MCF 10A (cell line): Measurements from ENCODE around the gene KCNAB2. TPM values are rescaled to one million over a fixed set of nuclear protein-coding genes. Genes with fewer than 3 reads are reported as not detected.

Experiments used
- BruUV-seq: library from RNA; stranded (reverse); fragments of 400-500 nt; replicated peaks from 2 replicates; lab custom pipeline; 2021; lab: Mats Ljungman, UMichigan
- CTCF ChIA-PET: fragments of 300-600 bp; sonication (Branson Sonifier 250); formaldehyde crosslinking; extraction: SDS; loops from one replicate; lab custom pipeline; 2021; ENCODE audit warnings: antibody characterized with exemption, inconsistent platforms; lab: Yijun Ruan, JAX
- POLR2A ChIA-PET: fragments of 300-600, 350-650 bp; sonication (Branson Sonifier 250); formaldehyde crosslinking; extraction: SDS; loops from one replicate; lab custom pipeline; 2020; ENCODE audit warnings: antibody characterized with exemption, inconsistent platforms; lab: Yijun Ruan, JAX
- DNase-seq: peaks from one replicate; pipeline ENCODE4 v3.0.0-alpha.2; 2018; ENCODE audit not compliant: unreplicated experiment
- H3K27ac Mint-ChIP-seq: one replicate; pipeline ENCODE4 v1.8.0; 2022; ENCODE audit warnings: mild to moderate bottlenecking, low read depth, mixed read lengths; ENCODE audit not compliant: unreplicated experiment
- H3K27me3 Mint-ChIP-seq: one replicate; pipeline ENCODE4 v1.8.0; 2022; ENCODE audit warnings: mixed read lengths; ENCODE audit not compliant: insufficient read depth, unreplicated experiment
- H3K36me3 Mint-ChIP-seq: one replicate; pipeline ENCODE4 v1.8.0; 2022; ENCODE audit warnings: mild to moderate bottlenecking, moderate library complexity, mixed read lengths; ENCODE audit not compliant: insufficient read depth, unreplicated experiment
- H3K4me1 Mint-ChIP-seq: one replicate; pipeline ENCODE4 v1.8.0; 2022; ENCODE audit warnings: mixed read lengths; ENCODE audit not compliant: insufficient read depth, unreplicated experiment
- H3K4me3 Mint-ChIP-seq: one replicate; pipeline ENCODE4 v1.8.0; 2022; ENCODE audit warnings: mild to moderate bottlenecking, moderate library complexity, mixed read lengths; ENCODE audit not compliant: unreplicated experiment
- H3K9me3 Mint-ChIP-seq: one replicate; pipeline ENCODE4 v1.8.0; 2022; ENCODE audit warnings: mixed read lengths; ENCODE audit not compliant: unreplicated experiment
- intact Hi-C: fragments of 100-400 bp; cut with micrococcal nuclease; formaldehyde crosslinking; loops from 2 replicates; pipeline ENCODE4 v1.14.1; 2022
- total RNA-seq: library from RNA; stranded (reverse); gene quantifications from 2 replicates; pipeline ENCODE4 v1.2.3, GENCODE V29; 2022
- TF ChIP-seq, protein P1 (sequence below): fragments of 200-600 bp; IDR thresholded peaks from one replicate; pipeline ENCODE4 v1.8.0; 2022; ENCODE audit warnings: antibody characterized with exemption, mild to moderate bottlenecking; ENCODE audit not compliant: unreplicated experiment

The KCNAB2 gene
- total RNA-seq, 1 experiment from 2014 or later = 11.8 TPM

DNA sequence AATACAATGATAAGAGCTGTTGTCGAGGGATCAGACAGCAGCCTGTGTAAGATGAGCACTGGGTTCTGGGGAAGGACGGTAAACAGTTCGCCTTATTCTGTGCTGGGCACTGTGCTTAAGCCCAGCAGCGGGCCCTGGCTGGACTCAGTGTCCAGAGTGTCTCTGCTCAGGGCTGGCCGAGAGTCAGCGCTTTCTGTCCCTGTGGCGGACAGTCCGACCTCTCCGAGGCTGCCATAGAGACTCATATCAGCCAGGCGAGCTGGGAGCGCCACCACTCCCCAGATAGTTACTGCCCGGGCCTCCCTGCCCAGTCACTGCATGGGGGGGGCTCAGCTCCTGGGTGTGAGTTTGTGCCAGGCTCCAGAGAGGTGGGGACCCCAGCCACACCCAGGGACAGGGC lies 38.8 kb upstream of the KCNAB2 start:
- no TSS peak for BruUV-seq
- Mint-ChIP-seq H3K27ac (no peak overlapping the region), H3K27me3 (no peaks in the 10 kb centered on the region), H3K36me3 (no peaks in the 10 kb centered on the region), H3K4me1 (no peaks in the 10 kb centered on the region), H3K4me3 (no peak overlapping the region), H3K9me3 (no peaks in the 10 kb centered on the region)
- no peak for DNase-seq
- CTCF ChIA-PET = interaction anchor here (0.7 kb wide), 1 partner anchor 240 kb away, joined by 4 read pairs; no protein-coding TSS in a partner anchor
- intact Hi-C loops = no loop called here
- POLR2A ChIA-PET = no interaction called here
- TF ChIP-seq, protein P1, sequence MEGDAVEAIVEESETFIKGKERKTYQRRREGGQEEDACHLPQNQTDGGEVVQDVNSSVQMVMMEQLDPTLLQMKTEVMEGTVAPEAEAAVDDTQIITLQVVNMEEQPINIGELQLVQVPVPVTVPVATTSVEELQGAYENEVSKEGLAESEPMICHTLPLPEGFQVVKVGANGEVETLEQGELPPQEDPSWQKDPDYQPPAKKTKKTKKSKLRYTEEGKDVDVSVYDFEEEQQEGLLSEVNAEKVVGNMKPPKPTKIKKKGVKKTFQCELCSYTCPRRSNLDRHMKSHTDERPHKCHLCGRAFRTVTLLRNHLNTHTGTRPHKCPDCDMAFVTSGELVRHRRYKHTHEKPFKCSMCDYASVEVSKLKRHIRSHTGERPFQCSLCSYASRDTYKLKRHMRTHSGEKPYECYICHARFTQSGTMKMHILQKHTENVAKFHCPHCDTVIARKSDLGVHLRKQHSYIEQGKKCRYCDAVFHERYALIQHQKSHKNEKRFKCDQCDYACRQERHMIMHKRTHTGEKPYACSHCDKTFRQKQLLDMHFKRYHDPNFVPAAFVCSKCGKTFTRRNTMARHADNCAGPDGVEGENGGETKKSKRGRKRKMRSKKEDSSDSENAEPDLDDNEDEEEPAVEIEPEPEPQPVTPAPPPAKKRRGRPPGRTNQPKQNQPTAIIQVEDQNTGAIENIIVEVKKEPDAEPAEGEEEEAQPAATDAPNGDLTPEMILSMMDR = no peak

DNA sequence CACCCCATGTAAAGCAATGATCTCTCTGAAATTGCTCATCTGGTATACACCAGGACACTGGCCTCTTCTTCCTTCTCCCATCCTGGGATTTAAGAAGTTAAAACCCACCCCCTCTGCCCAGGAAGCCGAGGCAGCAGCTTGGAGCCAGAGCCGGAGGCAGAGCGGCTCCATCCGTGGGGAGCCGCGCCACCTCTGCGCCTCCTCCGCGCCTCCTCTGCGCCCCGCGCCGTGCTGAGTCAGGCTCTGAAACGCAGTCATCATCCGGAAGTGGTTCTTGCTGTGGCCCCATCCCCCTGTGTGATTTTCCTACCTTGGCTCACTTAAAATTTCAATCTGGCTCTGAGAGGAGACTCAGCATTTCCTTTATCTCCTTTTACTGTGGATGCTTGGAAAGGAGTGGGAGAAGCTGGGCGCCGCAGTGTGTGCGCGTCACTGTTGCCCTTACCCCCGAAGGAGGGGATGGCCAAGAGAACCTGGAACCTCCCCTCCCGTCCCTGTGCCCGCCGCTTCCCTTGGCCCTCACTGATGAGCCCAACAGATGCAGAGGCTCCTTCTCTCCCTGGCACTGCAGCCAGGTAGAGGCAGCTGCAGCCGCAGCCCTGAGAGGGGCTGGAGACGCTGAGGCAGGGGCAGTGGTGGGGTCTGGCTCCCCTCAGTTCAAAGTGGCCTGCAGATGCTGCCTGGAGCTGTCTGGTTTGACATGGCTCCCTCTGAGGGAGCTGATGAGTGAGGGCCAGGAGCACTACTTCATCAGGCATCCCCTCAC lies 38.2 kb upstream of the KCNAB2 start:
- Mint-ChIP-seq H3K36me3 (no peaks in the 10 kb centered on the region), H3K4me1 (no peaks in the 10 kb centered on the region), H3K9me3 (no peaks in the 10 kb centered on the region), H3K27ac (no peak overlapping the region), H3K27me3 (no peaks in the 10 kb centered on the region), H3K4me3 (no peak overlapping the region)
- TF ChIP-seq, protein P1 = no peak
- no TSS peak for BruUV-seq
- DNase-seq = no peak
- ChIA-PET CTCF (no interaction called here), POLR2A (no interaction called here)
- intact Hi-C loops = no loop called here

DNA sequence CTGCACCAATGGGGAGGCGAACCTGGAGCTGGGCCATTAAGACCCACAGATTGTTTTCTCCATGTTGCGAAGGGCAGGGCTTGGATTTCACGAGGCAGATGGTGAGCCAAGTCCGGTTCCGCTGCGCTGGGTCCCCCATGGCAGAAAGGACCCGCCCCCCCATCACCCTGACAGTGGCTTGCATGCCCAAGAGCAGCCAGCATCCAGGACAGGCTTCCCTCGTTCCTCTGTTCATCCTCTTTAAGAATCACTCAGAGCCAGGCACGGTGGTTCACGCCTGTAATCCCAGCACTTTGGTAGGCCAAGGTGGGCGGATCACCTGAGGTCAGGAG lies 37.6 kb upstream of the KCNAB2 start:
- no peaks in the 10 kb centered on the region for H3K4me1 Mint-ChIP-seq
- no peak overlapping the region for H3K4me3 Mint-ChIP-seq
- no TSS peak for BruUV-seq
- TF ChIP-seq, protein P1 = no peak
- H3K9me3 Mint-ChIP-seq = no peaks in the 10 kb centered on the region
- no peak for DNase-seq
- ChIA-PET CTCF (no interaction called here), POLR2A (no interaction called here)
- intact Hi-C loops = no loop called here
- no peaks in the 10 kb centered on the region for H3K27me3 Mint-ChIP-seq
- H3K36me3 Mint-ChIP-seq = no peaks in the 10 kb centered on the region
- no peak overlapping the region for H3K27ac Mint-ChIP-seq

DNA sequence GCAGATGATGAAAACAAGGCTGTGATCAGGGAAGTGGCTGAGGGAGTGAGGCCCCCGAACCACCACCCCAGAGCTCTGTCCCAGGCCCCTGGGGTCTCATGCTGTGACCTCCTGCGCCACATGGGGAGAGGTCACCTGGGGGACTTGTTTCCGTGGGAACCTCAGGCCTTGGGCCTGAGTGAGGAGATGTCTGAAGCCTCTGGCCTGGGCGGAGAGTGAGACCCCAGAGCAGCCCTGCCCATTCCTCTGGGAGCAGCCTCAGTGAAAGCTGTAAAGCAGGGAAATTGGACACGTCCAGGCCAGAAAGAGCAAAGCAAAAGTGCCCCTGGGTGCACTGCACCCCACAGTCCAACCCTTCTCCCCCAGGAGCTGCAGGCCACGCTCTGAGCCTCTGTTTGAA lies 37.0 kb upstream of the KCNAB2 start:
- Mint-ChIP-seq H3K36me3 (no peaks in the 10 kb centered on the region), H3K27me3 (no peaks in the 10 kb centered on the region), H3K4me1 (no peaks in the 10 kb centered on the region), H3K4me3 (no peak overlapping the region), H3K9me3 (no peaks in the 10 kb centered on the region), H3K27ac (no peak overlapping the region)
- ChIA-PET CTCF (no interaction called here), POLR2A (no interaction called here)
- TF ChIP-seq, protein P1 = no peak
- no TSS peak for BruUV-seq
- intact Hi-C loops = no loop called here
- DNase-seq = no peak
